Heart left ventricle (tissue), 16 donors: Measurements from ENCODE around the gene TINCR. TPM values are rescaled to one million over a fixed set of nuclear protein-coding genes. Genes with fewer than 3 reads are reported as not detected.

Experiments used
- ATAC-seq, 4 donors: fragments of 200-7000 bp; cut with Tn5 transposase; one replicate each; pipeline ENCODE4 v1.9.1; 2020 to 2022; ENCODE audit warnings: moderate library complexity in 4 of 4, mild to moderate bottlenecking in 3 of 4, moderate number of reproducible peaks in 1 of 4
- DNase-seq, 5 donors: peaks; one replicate each; pipeline ENCODE4 v3.0.0-alpha.2; 2020
- H3K27ac ChIP-seq, 12 donors: fragments of 200-600 bp; sonication (generic) in 4 of 12; one replicate each; pipeline versions ENCODE4 v1.5.0 to v1.8.0; 2016 to 2022; ENCODE audit warnings: mild to moderate bottlenecking in 2 of 12
- H3K27me3 ChIP-seq, 9 donors: fragments of 200-600 bp; sonication (generic) in 2 of 9; one replicate each; pipeline versions ENCODE4 v1.5.1 to v1.8.0; 2016 to 2022; ENCODE audit warnings: mild to moderate bottlenecking in 3 of 9
- H3K36me3 ChIP-seq, 9 donors: fragments of 200-600 bp; sonication (generic) in 2 of 9; one replicate each; pipeline versions ENCODE4 v1.5.0 to v1.8.0; 2018 to 2022; ENCODE audit warnings: mild to moderate bottlenecking in 2 of 9
- H3K4me1 ChIP-seq, 12 donors: fragments of 200-600 bp; sonication (generic) in 4 of 12; one replicate each; pipeline versions ENCODE4 v1.5.0 to v1.8.0; 2016 to 2022; ENCODE audit warnings: mild to moderate bottlenecking in 3 of 12
- H3K4me3 ChIP-seq, 12 donors: fragments of 200-600 bp; sonication (generic) in 4 of 12; one replicate each; pipeline versions ENCODE4 v1.5.0 to v1.8.0; 2017 to 2022; ENCODE audit warnings: mild to moderate bottlenecking in 9 of 12, moderate library complexity in 4 of 12
- H3K9me3 ChIP-seq, 12 donors: fragments of 200-600 bp; sonication (generic) in 4 of 12; one replicate each; pipeline versions ENCODE4 v1.5.0 to v1.8.0; 2016 to 2022; ENCODE audit warnings: mild to moderate bottlenecking in 1 of 12
- POLR2A ChIP-seq, 2 donors: fragments of 450-650 bp; IDR thresholded peaks; one replicate each; pipeline ENCODE4 v1.6.1; 2017; ENCODE audit warnings: antibody characterized with exemption in 2 of 2, mild to moderate bottlenecking in 2 of 2, moderate library complexity in 2 of 2
- WGBS, 4 donors: extraction: QIAGEN DNeasy Blood & Tissue Kit in 2 of 4; methylation state at CpG; one replicate each; pipeline versions ENCODE4 v1.1.5 to v1.1.7; 2013 to 2018; 5-methylcytosine and 5-hydroxymethylcytosine counted together
- intact Hi-C, 10 donors: fragments of 100-400 bp; cut with DNase I; formaldehyde crosslinking; loops; one replicate each; pipeline versions ENCODE4 v1.11.1 to v1.14.2; 2022
- polyA plus RNA-seq, 2 donors: library from polyadenylated mRNA; stranded (reverse); fragments of 200-250 nt; gene quantifications; one replicate each; pipeline ENCODE4 v1.2.3, GENCODE V29; 2013
- total RNA-seq, 9 donors: library from RNA; depleted of rRNA in 2 of 9; stranded (reverse); fragments of >200 nt in 2 of 9; fragmentation: NEBNext Ultra II Directional in 3 of 9; extraction: Animal tissue kit (Norgen Biotek cat#: 25700) in 3 of 9; gene quantifications; one replicate each; pipeline versions ENCODE4 v1.1.0 to v1.2.4, GENCODE V29; 2016 to 2023
- TF ChIP-seq, protein P1 (sequence below), 12 donors: fragments of 200-600 bp; sonication (generic) in 4 of 12; IDR thresholded peaks; one replicate each; pipeline versions ENCODE4 v1.5.0 to v1.8.0; 2018 to 2022; ENCODE audit warnings: antibody characterized with exemption in 12 of 12, mild to moderate bottlenecking in 5 of 12
- donor health status: ischemic (EF 13 %, LVEDD 7.1; RV severe dilation, severe dysfunction).
- donor health status: healthy with polysubstance abuse.
- donor health status: DM: no; HTN: yes; CAD: no.
- donor health status: DM: no; HTN: no; CAD: no.
- donor health status: ischemic (EF 25% LVEDD 6.9; RV normal size, moderate dysfunction).
- donor health status: ischemic (EF 25% LVEDD 5.7; RV mildly dilated, moderate dysfunction).
- donor health status: healthy.
- donor health status: DM: yes; HTN: yes; CAD: no.
- donor health status: ischemic (EF 35%, LVEDD 5.7; RV mildly dilated, moderate dysfunction).
- donor health status: nonischemic (EF 11% LVEDD 7.7; RV severe dilation, severe dysfunction).
- donor health status: DM: yes; HTN: yes; CAD: no.
- donor health status: PGD.
- donor health status: ischemic (EF 29% LVEDD 5.4; RV normal size, mild dysfunction).
- donor health status: nonischemic (EF 23%, LVEDD 6.1; RV moderate dilation, normal function).

The TINCR gene
- total and polyA plus RNA-seq, 11 donors: 0.07 to 0.44 (median 0.19) TPM; not detected in 6

DNA sequence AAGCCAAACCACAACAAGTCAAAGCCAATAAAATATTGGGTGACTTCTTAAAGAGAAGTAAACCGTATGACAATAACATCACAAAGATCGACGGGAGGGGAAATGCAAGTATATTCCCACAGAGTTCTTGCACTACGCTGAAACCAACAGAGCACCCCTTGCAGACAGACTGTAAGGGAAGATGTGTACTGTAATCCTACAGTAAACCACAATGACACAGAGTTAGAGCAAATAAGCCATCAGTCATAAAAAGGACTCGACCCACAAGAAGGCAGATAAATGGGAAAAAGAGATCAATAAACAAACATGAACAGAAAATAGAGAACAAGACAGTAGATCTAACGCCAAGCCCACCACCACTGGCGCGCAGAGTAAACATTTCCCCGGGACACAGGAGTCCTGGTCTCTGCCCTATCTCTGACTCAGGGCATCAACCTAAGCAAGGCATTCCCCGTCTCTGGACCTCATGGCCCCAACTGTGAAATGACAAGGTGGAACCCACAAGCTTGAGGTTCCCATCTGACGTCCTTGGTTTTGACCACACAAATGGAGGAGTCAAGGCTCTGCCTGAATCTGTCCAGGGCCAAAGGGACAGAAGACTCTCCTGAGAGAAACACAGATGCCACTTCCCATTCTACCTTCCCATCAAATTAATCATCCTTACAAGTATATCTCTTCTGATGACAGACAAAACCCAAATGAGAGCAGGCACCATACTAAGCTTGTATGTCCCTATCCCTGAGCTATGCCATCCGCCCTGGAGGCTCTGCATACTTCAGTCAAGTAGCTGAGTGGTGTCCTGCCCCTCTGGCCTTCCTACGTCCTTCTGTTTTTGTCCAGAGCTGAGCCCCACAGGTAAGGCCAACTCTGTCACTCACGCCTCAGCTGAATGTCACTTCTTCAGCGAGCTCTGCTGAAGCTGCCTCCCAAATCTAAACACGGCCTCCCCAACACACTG, 39.8 kb upstream of the TINCR start:
- no peak overlapping the region for H3K4me3 ChIP-seq
- peaks cover 4 to 93% (median 92%) of the 10 kb centered on the region in 9 donors for H3K36me3 ChIP-seq
- ATAC-seq (peak in 2 of 4 donors; percentile 53 to 62), DNase-seq (no peak)
- H3K4me1 ChIP-seq: peaks cover 0 to 9% (median 0%) of the 10 kb centered on the region in 12 donors
- intact Hi-C loops: no loop called here
- H3K27ac ChIP-seq: no peak overlapping the region
- 85 to 89% (median 88%) methylated on average over 16 of the region's 16 CpGs for WGBS, 4 donors
- H3K9me3 ChIP-seq: no peaks in the 10 kb centered on the region
- TF ChIP-seq POLR2A (IDR thresholded peaks at IDR 0.05): no peak
- TF ChIP-seq, protein P1, sequence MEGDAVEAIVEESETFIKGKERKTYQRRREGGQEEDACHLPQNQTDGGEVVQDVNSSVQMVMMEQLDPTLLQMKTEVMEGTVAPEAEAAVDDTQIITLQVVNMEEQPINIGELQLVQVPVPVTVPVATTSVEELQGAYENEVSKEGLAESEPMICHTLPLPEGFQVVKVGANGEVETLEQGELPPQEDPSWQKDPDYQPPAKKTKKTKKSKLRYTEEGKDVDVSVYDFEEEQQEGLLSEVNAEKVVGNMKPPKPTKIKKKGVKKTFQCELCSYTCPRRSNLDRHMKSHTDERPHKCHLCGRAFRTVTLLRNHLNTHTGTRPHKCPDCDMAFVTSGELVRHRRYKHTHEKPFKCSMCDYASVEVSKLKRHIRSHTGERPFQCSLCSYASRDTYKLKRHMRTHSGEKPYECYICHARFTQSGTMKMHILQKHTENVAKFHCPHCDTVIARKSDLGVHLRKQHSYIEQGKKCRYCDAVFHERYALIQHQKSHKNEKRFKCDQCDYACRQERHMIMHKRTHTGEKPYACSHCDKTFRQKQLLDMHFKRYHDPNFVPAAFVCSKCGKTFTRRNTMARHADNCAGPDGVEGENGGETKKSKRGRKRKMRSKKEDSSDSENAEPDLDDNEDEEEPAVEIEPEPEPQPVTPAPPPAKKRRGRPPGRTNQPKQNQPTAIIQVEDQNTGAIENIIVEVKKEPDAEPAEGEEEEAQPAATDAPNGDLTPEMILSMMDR (IDR thresholded peaks at IDR 0.05): no peak
- H3K27me3 ChIP-seq: no peaks in the 10 kb centered on the region

DNA sequence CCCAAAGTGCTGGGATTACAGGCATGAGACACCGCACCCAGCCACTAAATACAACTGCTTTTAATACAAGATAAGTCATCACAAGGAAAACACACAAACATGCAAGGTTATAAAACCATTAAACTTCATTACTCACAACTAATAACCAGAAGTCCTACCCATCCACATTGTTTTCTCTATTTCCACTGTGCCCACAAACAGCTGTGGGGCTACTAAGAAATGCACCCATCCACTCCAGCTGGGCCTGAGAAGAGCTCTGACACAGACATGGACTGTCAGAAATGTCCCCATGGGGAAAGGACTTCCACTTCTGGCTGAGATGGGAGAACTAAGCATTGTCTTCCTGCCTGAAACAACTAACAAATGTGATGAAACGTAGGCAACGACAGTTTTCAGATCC, 37.6 kb upstream of the TINCR start:
- TF ChIP-seq, protein P1 (IDR thresholded peaks at IDR 0.05): no peak
- no peak for TF ChIP-seq POLR2A (IDR thresholded peaks at IDR 0.05)
- no peak overlapping the region for H3K27ac ChIP-seq
- ATAC-seq (no peak), DNase-seq (no peak)
- H3K27me3 ChIP-seq: no peaks in the 10 kb centered on the region
- whole genome bisulfite sequencing, 4 donors: 69 to 77% (median 74%) methylated on average over 3 of the region's 3 CpGs
- no peaks in the 10 kb centered on the region for H3K9me3 ChIP-seq
- intact Hi-C loops: no loop called here
- H3K4me3 ChIP-seq: no peak overlapping the region
- peaks cover 3 to 100% (median 99%) of the 10 kb centered on the region in 9 donors for H3K36me3 ChIP-seq
- peaks cover 0 to 6% (median 0%) of the 10 kb centered on the region in 12 donors for H3K4me1 ChIP-seq

DNA sequence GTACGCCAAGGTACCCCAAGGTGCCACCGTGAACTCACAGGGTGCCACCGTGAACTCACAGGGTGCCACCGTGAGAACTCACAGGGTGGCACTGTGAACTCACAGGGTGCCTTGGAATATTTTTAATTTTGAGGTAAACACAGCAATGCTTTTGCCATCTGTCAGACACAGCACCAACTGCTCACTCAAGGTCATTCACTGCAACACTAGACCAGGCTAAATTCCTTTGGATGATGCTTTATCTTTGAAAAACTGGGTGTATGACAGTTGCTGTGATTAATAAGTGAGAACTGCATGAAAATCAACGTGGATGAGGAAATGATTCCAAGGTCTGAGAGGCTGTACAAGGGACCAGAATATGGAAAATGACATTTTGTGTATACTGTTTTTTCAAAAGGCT, 35.9 kb upstream of the TINCR start:
- no peak overlapping the region for H3K4me3 ChIP-seq
- peaks cover 0 to 100% (median 99%) of the 10 kb centered on the region in 9 donors for H3K36me3 ChIP-seq

DNA sequence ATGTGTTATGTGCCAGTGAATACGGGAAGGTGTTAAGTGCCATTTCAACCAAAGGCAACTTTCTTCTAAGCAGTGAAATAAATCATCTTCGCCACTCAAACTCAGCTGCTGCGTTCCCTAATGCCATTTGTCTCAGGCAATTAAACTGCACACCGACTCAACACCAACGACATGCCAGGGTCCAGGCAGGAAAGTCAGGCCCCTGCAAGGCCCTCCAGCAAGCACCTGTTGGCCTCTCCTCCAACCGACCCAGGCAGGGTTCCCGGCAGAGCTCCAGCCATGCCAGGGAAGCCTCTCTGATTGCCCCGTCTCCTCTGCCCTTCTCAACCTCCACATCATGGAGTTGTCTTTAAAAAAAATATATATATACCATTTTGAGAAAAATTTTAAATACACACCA, 33.0 kb upstream of the TINCR start:
- DNase-seq (no peak), ATAC-seq (no peak)
- Histone ChIP-seq H3K27me3 (no peaks in the 10 kb centered on the region), H3K4me3 (no peak overlapping the region), H3K9me3 (no peaks in the 10 kb centered on the region), H3K36me3 (peaks cover 3 to 100% (median 99%) of the 10 kb centered on the region in 9 donors), H3K27ac (no peak overlapping the region), H3K4me1 (peaks cover 0 to 5% (median 0%) of the 10 kb centered on the region in 12 donors)
- intact Hi-C loops: no loop called here
- TF ChIP-seq POLR2A (IDR thresholded peaks at IDR 0.05): no peak
- TF ChIP-seq, protein P1 (IDR thresholded peaks at IDR 0.05): no peak
- WGBS, 4 donors: 87 to 94% (median 90%) methylated on average over 8 of the region's 8 CpGs

More for the DNA sequence above, 35.9 kb upstream of the TINCR start:
- Histone ChIP-seq H3K27ac (no peak overlapping the region), H3K4me1 (peaks cover 0 to 11% (median 0%) of the 10 kb centered on the region in 12 donors), H3K9me3 (no peaks in the 10 kb centered on the region), H3K27me3 (no peaks in the 10 kb centered on the region)
- no peak for DNase-seq
- ATAC-seq: no peak
- intact Hi-C loops: no loop called here
- WGBS, 4 donors: 86 to 90% (median 88%) methylated on average over 5 of the region's 5 CpGs
- TF ChIP-seq, protein P1 (IDR thresholded peaks at IDR 0.05): no peak
- TF ChIP-seq POLR2A (IDR thresholded peaks at IDR 0.05): no peak
